ENCODE results near the gene TLR6. TPM values are rescaled to one million over a fixed set of nuclear protein-coding genes. Genes with fewer than 3 reads are reported as not detected.

The TLR6 gene
- total and polyA plus RNA-seq, 2 of the 8 experiments (the other 6 are each of a cell fraction or from before 2014, with no cell fraction given): 0.02 to 0.09 TPM

DNA sequence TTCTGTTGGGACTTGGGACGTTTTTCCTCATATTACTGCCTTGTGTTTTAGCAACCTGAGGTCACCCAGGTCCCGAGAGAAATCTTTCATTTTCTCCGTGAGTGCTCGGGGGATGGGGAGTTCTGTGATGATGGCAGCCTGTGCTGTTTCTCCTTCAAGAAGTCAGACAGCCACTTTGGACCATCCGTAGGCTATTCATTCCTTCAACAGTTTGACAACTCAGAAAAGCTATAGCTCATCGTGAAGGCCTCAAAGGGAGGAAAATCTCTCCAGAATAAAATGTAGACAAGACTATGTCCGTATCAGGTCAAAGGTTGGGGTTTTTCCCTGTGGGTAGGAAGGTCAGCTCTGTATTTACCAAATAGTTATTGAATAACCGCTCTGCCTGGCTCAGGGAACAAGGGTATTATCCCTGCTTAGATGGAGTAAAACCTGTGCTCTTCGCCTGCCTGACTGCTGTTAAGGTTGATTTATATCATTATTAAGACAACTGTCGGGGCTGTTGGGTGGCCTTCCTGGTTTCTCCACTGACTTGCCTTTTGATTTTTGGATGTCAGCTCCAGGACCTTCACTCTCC lies 47.6 kb upstream of the TLR6 start:
- Histone ChIP-seq H2BK20ac (ENCODE audit: low read length) (no peak overlapping the region), H3K56ac (replicated peaks; ENCODE audit: insufficient read length, low read depth, low read length) (no peak overlapping the region), H3K23me2 (ENCODE audit: low read depth, low read length) (no peaks in the 10 kb centered on the region), H2BK5ac (ENCODE audit: low read depth, low read length) (no peak overlapping the region), H3K27me3 (replicated peaks in 1 of 4; ENCODE audit: control insufficient read depth in 3 of 4, extremely low read depth in 1 of 4, insufficient read depth in 3 of 4, low read length in 3 of 4) (no peaks in the 10 kb centered on the region), H2AFZ (ENCODE audit: low read length) (no peak overlapping the region), H3K4ac (replicated peaks; ENCODE audit: insufficient read length, low read depth, low read length) (no peak overlapping the region), H3K79me2 (ENCODE audit: control insufficient read depth in 1 of 2, insufficient read depth in 2 of 2, low read length in 2 of 2) (no peaks in the 10 kb centered on the region), H3K9ac (replicated peaks in 1 of 4; ENCODE audit: extremely low read depth in 1 of 4, low read depth in 3 of 4, low read length in 3 of 4) (no peak overlapping the region), H3K4me3 (ENCODE audit: extremely low read depth in 1 of 4, insufficient read depth in 2 of 4, low read depth in 3 of 4, low read length in 4 of 4) (no peak overlapping the region), H3K9me3 (ENCODE audit: insufficient read depth in 2 of 2, low read depth in 1 of 2, low read length in 1 of 2) (no peaks in the 10 kb centered on the region), H2BK120ac (replicated peaks; ENCODE audit: low read depth, low read length) (no peak overlapping the region), H3K36me3 (ENCODE audit: control insufficient read depth in 2 of 4, insufficient read depth in 4 of 4, low read length in 3 of 4) (no peaks in the 10 kb centered on the region), H4K5ac (ENCODE audit: insufficient read length, low read depth, low read length) (no peak overlapping the region), H3K4me1 (replicated peaks in 1 of 4; ENCODE audit: control insufficient read depth in 3 of 4, insufficient read depth in 4 of 4, low read length in 3 of 4) (no peaks in the 10 kb centered on the region), H4K8ac (ENCODE audit: extremely low read depth, insufficient read depth, low read length) (no peak overlapping the region), H3K4me2 (ENCODE audit: insufficient read depth in 1 of 2, low read depth in 2 of 2, low read length in 2 of 2) (no peak overlapping the region), H2BK12ac (ENCODE audit: low read depth, low read length) (no peak overlapping the region), H4K91ac (replicated peaks; ENCODE audit: insufficient read length, low read length) (no peak overlapping the region), H3K14ac (ENCODE audit: insufficient read length) (no peak overlapping the region), H2AK5ac (ENCODE audit: low read depth, low read length) (no peak overlapping the region), H3K18ac (ENCODE audit: extremely low read depth, low read length) (no peak overlapping the region), H4K20me1 (replicated peaks in 1 of 2; ENCODE audit: control insufficient read depth in 1 of 2, insufficient read depth in 2 of 2, low read length in 2 of 2) (no peaks in the 10 kb centered on the region), H2BK15ac (ENCODE audit: low read length) (no peak overlapping the region), H3K27ac (ENCODE audit: low read depth, low read length) (no peak overlapping the region), H3K23ac (ENCODE audit: insufficient read length) (no peak overlapping the region), H3K79me1 (ENCODE audit: low read depth, low read length) (no peaks in the 10 kb centered on the region)
- ChIA-PET CTCF (ENCODE audit: partially characterized antibody) (interaction anchor here (0.6 to 4.9 kb wide), 7 partner anchors 10 to 637 kb away, joined by 3 to 38 read pairs (median 3); no protein-coding TSS in a partner anchor), POLR2A (ENCODE audit: partially characterized antibody) (no interaction called here)
- TF ChIP-seq, protein P1, sequence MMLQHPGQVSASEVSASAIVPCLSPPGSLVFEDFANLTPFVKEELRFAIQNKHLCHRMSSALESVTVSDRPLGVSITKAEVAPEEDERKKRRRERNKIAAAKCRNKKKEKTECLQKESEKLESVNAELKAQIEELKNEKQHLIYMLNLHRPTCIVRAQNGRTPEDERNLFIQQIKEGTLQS (IDR thresholded peaks at IDR 0.05; ENCODE audit: insufficient read depth, low read depth, low read length): no peak
- TF ChIP-seq BRCA1 (IDR thresholded peaks at IDR 0.05; ENCODE audit: low read depth, low read length) (no peak), CBX8 (IDR thresholded peaks at IDR 0.05; ENCODE audit: borderline replicate concordance, low read depth, low read length) (no peak), POLR2AphosphoS5 (IDR thresholded peaks at IDR 0.05; ENCODE audit: low read depth, low read length) (no peak), CREB1 (IDR thresholded peaks at IDR 0.05) (no peak), RNF2 (IDR thresholded peaks at IDR 0.05; ENCODE audit: borderline replicate concordance, low read depth, low read length, missing control alignments, poor library complexity, severe bottlenecking) (no peak)
- DNase-seq (ENCODE audit: low read depth in 1 of 2, low spot score in 2 of 2) (no peak), FAIRE-seq (no peak)
- 83% methylated on average over 10 of the region's 10 CpGs; no CpG with 5 or more reads in 1 of the 2 experiments for WGBS, 2 experiments (ENCODE audit: extremely low coverage in 1 of 2, insufficient coverage in 1 of 2, insufficient read length in 1 of 2, insufficient replicate concordance in 2 of 2, low coverage in 1 of 2, low lambda C conversion rate in 2 of 2, missing lambda C conversion rate in 1 of 2)
